ENCODE measurements around the gene IKBKE.

The IKBKE gene

DNA sequence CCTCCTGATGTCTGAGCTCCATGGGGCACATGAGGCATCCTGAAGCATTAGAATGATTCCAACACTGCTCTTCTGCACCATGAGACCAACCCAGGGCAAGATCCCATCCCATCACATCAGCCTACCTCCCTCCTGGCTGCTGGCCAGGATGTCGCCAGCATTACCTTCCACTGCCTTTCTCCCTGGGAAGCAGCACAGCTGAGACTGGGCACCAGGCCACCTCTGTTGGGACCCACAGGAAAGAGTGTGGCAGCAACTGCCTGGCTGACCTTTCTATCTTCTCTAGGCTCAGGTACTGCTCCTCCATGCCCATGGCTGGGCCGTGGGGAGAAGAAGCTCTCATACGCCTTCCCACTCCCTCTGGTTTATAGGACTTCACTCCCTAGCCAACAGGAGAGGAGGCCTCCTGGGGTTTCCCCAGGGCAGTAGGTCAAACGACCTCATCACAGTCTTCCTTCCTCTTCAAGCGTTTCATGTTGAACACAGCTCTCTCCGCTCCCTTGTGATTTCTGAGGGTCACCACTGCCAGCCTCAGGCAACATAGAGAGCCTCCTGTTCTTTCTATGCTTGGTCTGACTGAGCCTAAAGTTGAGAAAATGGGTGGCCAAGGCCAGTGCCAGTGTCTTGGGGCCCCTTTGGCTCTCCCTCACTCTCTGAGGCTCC is 26.0 kb downstream of the IKBKE start:
- no peak for DNase-seq

DNA sequence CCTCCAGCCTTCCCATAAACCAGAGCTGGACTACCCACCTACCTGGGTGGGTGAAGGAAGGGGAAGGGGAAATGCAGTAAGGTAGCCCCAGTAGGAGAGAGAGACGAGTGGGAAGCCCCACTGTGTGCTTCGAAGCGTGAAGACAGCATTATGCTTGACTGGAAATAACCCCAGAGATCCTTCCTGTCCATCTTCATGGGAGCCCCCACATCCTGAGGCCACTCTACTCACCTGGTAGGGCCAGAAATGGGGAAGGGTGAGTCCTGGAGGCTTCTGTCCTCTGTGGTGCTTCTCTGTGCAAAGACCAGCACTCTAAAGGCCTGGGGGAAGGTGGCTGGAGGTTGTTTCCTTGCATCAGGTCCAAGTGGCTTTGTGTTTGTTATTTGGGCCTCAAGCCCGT is 27.1 kb downstream of the IKBKE start:
- DNase-seq, result no peak

DNA sequence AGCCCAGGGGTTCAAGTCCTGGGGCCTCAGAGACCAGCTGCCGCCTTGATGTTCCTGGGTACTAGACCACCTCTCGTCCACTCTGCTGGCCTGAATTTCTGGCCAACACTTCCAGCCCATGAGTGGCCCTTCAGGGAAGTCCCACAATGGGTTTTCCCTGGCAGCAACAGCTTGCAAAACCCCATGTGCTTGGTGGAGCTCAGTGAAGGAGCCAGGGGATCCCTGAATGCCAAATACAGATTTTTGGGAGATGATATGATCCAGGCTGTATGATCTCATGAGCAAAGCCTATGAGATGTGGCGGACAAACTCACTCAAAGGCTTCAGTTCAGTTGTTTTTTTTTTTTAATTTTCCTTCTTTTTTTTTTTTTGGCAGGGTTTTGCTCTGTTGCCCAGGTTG is 27.5 kb downstream of the IKBKE start:
- DNase-seq, result no peak

DNA sequence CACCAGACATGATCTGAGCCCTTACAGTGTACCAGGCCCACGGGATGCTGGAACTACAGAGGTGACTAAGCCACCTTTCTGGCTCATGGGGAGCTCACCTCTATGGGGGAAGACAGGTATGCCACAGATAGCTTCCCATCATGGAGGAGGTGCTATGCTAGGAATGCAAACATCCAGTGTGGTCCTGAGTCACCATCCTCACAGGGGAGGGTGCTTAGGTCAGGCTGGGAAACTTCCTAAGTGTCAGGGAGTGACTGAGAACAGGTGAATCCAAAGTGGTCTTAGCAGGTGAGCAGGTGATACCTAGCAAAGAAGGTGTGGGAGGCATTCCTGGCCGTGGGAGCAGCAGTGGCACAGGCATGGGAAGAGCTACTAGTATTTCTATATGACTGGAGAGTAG is 28.4 kb downstream of the IKBKE start:
- no peak for DNase-seq

DNA sequence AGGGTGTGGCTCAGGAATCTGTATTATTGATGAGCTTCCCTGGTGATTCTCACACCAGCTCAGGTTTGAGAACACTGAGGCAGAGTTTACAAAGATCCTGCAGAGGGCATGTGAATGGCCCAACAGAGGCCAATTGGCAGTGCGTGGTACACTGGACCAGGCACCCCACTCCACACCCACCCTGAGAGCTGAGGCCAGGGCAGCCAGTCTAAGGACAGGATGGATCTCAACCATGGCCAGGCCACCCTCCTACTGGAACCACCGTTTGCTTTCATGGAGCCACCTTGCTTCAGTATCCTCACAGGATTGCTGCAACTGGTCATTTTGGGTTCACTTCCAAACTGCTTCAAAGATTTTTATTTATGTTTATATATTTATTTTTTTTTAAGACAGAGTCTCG is 29.8 kb downstream of the IKBKE start:
- no peak for DNase-seq

DNA sequence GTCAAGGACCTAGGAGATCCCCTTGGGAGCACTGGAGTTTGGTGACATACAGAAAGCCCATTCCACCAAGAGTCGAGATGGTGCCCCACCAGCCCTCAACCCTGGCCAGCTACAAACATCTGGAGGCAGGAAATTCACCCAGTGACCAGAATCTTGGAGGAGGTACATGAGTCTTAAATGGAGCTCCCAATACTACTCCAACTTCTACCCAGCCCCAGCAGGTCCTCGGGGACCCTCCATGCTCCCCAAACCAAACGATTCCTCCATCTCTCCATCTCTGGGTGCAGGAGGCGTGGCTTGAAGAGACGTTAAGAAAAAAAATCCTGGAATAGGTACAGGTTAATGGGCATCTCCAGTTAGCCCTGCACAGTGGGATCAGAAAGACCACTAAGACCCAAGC is 31.6 kb downstream of the IKBKE start:
- DNase-seq, result no peak

DNA sequence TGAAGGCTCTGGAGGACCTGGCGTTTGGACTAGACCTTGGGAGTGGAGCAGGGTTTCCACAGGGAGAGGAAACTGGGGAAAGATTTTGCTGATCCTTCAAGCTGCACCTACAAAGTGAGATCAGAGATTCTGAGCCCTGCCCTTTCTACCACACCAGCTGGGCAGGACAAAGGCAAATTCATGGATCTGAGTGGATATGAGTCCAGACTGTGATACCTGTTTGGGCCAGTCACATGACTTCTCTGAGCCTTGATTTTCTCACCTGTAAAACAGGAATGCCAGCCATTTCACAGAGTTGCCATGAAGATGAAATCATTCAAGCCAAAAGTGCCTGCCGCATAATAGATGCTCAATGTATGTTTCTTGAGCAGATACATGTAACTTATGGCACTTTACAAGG is 32.1 kb downstream of the IKBKE start:
- no peak for DNase-seq

DNA sequence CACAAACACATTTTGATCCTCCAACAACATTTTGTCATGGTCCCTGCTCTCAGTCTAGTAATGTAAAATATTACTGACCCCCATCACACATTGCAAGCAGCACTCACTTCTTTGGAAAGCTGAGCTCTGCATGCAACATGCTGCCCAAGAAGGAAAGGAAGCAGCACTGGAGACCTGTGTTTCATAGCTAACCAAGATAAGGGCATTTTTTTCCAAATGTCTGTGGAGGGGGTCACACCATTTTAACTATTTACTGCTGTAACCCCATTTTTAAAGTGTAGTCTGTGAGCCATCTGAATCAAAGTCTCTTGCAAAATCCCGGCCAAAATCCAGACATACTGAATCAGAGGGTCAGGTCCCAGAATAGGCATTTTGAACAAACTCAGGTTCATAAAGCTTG is 32.5 kb downstream of the IKBKE start:
- DNase-seq, result no peak

DNA sequence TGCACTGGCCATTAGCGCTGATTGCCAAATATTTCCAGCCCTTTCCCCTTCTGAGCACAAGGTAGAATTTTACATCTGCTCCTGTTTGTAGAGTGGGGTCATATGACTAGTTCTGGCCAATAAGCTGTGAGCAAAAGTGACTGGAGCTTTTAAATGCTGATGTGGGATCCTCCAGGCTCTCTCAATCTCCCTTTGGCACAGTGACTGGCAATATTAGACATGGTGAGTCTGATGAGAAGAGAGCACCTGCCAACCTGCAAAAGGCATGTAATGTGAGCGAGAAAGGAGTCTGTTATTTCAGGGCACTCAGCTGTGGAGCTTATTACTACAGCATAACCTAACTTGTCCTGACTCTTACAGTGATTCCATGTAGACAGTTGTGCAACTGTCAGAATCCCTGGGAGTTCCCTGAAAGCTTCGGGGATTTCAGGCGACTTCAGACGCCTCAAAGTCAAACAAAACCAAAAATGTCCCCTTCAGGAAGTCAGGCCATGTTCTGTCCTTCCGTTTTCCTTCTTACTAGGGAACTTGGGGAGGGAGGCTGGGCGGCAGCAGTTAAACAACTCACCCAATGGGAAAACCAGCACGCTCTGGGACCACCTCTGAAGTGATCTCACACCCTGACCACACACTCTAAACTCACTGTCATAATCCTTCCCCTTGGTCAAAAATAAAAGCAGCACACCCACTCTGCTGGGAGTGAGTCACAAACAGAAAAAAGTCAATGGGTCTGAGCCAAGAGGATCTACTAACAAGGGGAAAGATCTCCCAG is 33.5 kb downstream of the IKBKE start:
- peak; percentile 94 for DNase-seq

DNA sequence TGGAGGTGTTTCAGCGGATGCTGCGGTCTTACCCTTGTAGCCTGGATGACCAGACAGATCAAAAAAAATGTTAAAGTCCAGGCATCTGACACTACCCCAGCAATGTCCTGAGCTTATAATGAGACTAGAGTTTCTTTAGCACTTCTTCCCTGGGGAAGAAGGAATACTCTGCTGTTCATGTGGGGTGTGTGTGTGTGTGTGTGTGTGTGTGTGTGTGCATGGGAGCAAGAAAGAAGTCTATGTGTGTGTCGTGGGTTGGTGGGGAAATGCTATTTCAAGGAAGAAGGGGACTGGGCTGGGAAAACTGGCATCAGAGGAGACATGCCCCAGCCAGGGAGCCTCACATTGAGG is 34.1 kb downstream of the IKBKE start:
- no peak for DNase-seq

DNA sequence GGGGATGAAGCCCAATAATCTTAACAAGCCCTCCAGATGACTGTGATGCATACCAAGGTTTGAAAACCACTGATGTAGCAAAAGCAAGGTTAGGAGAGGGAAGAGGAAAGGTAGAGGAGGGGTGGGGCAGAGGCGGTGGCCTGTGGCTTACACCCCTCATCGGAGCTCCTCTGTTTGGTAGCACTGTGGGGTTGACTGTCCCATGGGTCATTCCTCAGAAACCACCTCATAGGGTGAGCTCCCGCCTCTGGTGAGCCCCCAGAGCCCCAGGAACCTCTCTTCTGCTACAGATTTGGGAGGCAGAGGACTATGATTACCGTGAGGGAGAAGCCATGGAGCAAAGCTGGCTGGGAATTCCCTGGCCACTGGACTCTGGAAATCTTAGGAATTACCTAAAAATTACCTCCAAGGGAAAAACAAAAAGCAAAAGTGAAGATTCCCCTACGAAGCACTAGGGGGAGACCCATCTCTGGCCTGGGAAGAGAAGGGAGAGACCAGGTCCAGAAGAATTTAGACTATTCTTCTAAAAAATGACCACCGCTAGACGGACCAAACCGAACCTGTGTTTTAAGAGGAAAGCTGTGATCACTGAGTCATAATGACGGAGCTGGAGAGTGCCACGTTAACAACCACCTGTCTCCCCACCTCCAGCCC is 35.6 kb downstream of the IKBKE start:
- peak; percentile 23 for DNase-seq

DNA sequence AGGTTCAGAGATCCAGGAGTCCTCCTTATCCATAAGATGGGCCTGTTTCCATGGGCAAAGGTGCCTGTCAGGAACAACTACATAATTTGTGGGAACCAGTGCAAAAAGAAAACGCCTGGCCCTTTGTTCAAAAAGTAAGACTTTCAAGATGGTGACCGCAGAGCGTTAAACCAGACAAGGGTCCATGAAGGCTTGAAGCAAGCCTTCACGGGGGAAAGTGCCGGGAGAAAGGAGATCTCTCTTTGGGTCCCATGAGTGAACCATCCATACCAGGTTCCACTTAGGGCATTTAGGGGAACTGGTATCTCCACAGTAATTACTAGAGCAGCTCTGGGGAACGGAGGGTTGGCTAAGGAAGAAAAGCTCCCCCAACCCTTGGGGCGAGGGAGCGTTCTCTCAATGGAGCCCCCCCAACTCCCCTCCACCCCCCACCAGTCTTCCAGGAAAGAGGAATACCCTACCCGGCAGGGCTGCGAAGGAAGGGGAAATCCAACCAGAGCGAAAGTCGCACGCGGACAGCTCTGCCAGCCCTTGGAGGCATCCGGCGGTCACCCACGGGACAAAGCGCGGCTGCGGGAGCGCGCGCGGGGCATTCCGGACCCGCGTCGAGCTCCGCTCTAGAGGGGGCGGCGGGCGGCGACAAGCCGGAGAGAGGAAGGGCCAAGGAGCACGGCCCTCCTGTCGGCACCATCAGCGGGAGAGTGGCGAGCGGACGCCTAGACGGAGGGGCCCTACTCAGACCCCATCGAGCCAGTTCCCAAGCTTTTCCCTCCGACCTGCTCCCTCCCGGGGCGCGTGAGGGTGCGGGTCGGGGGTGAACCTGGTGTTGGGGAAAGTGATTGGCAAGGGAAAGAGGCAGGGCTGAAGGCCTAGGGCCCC is 36.4 kb downstream of the IKBKE start:
- DNase-seq, result no peak

DNA sequence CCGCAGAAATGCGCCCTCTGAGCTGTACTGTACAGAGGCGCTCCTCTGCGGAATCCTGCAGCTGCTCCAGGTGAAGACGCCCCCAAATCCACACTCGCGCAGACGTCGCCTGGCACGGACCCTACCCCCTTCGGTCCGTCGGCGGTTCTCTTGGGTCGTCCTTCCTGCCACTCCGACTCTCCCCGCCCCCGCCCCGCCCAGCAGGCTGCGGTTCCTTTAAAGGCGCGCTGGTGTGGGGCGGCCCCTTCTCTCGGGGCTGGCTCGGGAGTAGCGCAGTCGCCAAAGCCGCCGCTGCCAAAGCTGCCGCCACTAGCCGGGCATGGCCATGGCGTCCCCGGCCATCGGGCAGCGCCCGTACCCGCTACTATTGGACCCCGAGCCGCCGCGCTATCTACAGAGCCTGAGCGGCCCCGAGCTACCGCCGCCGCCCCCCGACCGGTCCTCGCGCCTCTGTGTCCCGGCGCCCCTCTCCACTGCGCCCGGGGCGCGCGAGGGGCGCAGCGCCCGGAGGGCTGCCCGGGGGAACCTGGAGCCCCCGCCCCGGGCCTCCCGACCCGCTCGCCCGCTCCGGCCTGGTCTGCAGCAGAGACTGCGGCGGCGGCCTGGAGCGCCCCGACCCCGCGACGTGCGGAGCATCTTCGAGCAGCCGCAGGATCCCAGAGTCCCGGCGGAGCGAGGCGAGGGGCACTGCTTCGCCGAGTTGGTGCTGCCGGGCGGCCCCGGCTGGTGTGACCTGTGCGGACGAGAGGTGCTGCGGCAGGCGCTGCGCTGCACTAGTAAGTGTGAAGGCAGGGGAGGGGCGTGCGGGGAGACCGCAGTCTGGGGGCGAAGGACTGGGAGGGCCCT is 37.2 kb downstream of the IKBKE start, which contains the start of gene RASSF5:
RASSF5 (plus strand) TSS at position 248 of the 846 bp plus-strand sequence; CDS start at position 320, 72 bp downstream.
- DNase-seq, result peak; percentile 70

DNA sequence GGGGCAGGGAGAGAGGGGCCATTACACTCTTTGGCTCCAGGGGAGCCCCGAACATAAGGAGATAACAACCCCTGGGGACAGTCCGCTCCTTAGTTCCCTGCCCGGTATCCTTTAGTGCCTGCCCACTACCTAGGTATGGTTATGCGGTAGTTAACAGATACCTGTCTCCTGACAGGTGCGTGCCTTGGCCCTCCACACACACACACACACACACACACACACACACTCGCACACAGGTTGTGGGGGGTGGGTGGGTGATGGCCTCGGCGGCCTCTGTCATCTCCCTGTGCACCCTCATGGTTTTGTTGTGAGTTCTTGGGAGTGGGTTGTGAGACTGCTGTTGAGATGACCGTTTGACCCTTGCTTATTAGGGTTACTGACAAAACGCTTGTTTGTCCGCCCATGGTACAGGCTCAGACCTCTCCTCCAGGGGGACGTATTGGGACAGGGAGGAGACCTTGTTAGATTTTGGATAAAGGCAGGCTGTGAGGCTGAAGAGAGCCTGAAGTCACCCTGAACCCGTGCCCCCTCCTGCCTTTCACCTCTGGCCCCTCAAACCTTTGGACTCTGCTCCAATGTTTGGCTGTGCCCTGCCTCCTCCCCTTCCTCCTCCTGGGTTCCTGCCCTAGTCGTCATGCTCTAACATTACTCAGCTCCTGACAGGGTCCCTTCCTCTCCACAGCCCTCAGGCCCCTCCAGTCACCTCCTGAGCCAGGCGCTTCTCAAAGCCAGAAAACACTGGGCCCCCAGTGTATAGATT is 38.0 kb downstream of the IKBKE start:
- DNase-seq, result no peak

DNA sequence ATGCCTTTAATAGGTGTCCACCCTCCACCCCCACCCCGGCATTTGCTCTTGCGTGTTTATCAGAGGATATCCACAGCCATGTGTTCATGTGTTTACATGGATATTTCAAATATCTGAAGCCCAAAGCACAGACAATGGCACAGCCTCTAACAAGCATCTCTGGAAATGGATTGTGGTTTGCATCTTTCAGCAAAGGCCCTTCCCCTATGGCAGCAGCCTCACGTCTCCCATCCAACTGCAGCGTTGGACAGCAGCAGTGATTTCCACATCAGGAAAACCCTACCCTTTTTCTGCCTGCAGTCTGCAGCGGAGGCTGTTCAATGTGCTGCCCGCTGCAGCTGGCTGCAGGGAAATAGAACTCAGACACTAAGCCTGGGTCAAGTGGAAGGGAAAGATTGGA is 38.7 kb downstream of the IKBKE start:
- peak; percentile 57 for DNase-seq

DNA sequence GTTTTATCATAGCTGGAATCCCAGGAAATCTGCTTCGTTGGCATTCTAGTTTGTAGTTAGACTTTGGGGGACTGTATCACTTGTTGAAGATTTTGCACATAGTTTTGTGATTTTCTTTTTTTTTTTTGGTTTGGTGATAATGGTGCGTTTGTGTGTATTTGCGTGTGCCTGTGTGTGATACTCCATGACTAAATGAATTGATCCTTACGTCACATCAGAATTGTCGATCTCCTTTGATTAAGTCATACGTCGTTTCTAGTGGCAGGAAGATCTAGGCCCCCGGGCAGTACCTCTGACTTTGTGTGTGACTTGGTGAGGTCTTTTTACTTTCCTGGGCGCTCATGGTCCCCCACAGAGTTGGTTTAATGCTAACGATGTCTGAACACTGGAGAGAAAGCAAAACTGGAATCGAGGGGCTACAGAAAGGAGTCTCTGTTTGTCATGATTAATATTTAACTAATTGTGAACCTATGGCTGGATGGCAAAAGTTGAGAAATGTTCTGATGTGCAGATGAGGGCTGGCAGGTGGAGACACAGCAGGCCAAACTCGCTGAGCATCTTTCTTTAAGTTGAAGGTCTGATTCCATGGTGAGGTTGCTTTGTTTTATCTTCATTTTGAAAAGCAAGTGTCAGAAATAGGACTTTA is 39.5 kb downstream of the IKBKE start:
- DNase-seq, result no peak

DNA sequence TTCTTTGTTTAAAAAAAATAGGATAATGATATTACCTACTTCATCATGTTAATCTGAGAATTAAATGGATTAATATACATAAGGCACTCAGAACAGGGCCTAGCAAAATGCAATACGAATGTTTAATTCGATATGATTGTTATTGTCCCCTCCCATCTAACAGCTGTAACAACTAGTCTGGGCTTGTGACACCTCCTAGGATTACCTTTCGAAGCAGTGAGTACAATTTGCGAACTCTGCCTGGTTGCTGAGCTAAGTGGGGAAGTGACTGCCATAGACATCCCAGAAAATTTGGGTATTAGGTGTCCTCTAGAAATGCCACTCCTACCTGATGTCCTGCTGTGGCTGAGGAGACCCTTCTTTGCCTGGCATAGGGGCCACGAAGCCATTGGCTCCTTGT is 40.1 kb downstream of the IKBKE start:
- no peak for DNase-seq

DNA sequence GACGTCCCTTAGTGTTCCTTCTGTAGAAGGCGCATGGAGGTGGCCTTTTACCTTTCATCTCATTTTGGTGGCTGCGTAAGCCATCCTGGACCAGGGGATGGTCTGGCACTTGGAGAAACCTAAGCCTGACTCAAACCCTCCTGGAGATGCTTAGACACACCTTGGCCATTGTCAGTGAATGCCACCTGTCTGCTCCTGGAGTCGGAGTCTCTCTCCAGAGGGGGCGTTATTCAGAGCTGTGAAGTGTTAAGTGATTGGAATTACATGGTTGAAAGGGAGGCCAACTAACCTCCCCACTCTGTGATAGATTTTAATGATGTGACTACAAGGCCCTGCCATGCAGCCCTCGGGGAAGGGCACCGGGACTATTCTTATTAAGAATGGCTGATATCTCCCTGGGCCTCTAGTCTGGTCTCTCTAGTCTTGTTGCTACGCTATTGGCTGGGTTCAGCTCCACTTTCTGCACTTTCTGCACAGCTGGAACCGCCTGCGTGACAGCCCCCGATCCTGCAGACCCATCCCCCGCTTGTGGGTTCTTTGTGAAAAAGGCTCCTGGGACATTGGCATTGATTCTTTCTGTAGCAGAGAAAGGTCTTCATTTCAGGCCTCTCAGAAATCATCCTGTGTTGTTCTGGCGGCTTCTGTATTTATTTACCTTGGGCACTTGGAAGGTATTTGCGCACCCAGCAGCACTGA is 41.2 kb downstream of the IKBKE start:
- no peak for DNase-seq

DNA sequence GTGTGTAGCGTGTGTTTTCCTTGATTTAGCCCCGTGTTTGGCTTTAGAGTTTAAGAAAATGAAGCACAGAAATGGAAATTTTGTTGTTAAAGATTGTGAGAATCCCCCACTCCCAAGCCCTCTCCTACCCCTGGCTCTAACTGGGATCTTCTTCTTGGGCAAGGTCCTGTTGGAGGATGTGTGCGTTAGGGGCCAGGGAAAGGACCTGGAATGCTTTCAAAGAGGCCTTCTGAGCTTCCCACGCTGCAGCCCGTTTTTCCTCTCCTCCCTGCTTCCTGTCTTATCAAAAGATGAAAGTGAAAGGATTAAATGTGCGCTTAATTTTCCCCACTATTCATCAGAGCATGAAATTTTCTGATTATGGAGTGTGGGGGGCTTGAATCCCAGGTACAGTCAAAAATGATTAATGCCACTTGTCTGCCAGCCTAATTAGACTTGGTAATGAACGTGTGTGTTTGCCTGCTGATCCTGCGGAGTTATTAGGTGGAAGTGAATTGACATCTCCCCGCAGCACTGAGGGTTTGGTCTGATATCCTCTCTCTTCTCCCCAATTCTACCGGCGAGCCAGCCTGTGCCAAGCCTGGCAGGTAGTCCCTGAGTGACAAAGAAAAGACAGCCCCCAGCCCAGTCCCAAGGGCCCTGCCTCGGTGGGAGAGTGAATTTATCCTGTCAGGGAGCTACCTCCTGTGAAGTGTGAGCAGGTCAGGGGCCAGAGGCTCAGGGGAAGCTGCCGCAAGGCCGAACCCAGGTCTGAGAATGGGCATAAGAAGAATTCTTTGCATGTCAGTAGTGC is 42.0 kb downstream of the IKBKE start:
- no peak for DNase-seq
